Measurements from ENCODE around the gene CTXN3. TPM values are rescaled to one million over a fixed set of nuclear protein-coding genes. Genes with fewer than 3 reads are reported as not detected.

Gene CTXN3
- total RNA-seq, 2 donors from 2014 or later: not detected

GRCh38 chr5:127685662-127686061 lies 36.8 kb downstream of the CTXN3 start:
- H3K4me1 ChIP-seq (ENCODE audit: control insufficient read depth in 1 of 2, low read depth in 2 of 2): no peaks in the 10 kb centered on the region
- H3K9me3 ChIP-seq: no peaks in the 10 kb centered on the region
- H3K4me3 ChIP-seq: no peak overlapping the region
- H3K27ac ChIP-seq: no peak overlapping the region
- DNase-seq (ENCODE audit: low spot score) (no peak), ATAC-seq (ENCODE audit: insufficient number of reproducible peaks, low FRiP score, low read depth) (no peak)
- H3K36me3 ChIP-seq: no peaks in the 10 kb centered on the region
- H3K27me3 ChIP-seq (replicated peaks; ENCODE audit: insufficient read depth): no peaks in the 10 kb centered on the region
- no peak for TF ChIP-seq CTCF (IDR thresholded peaks at IDR 0.05)

- Histone ChIP-seq H3K4me1 (ENCODE audit: control insufficient read depth in 1 of 2, low read depth in 2 of 2) (no peaks in the 10 kb centered on the region), H3K4me3 (no peak overlapping the region), H3K9me3 (no peaks in the 10 kb centered on the region), H3K36me3 (no peaks in the 10 kb centered on the region), H3K27ac (no peak overlapping the region), H3K27me3 (replicated peaks; ENCODE audit: insufficient read depth) (no peaks in the 10 kb centered on the region)
- DNase-seq (ENCODE audit: low spot score) (no peak), ATAC-seq (ENCODE audit: insufficient number of reproducible peaks, low FRiP score, low read depth) (no peak)
- TF ChIP-seq CTCF (IDR thresholded peaks at IDR 0.05): no peak
These were observed 37.5 kb downstream of the CTXN3 start for GRCh38 chr5:127686424-127686823.

- Histone ChIP-seq H3K9me3 (no peaks in the 10 kb centered on the region), H3K4me1 (ENCODE audit: control insufficient read depth in 1 of 2, low read depth in 2 of 2) (no peaks in the 10 kb centered on the region), H3K27ac (no peak overlapping the region), H3K36me3 (no peaks in the 10 kb centered on the region), H3K27me3 (replicated peaks; ENCODE audit: insufficient read depth) (no peaks in the 10 kb centered on the region), H3K4me3 (no peak overlapping the region)
- TF ChIP-seq CTCF (IDR thresholded peaks at IDR 0.05): no peak
- DNase-seq (ENCODE audit: low spot score): no peak
- ATAC-seq (ENCODE audit: insufficient number of reproducible peaks, low FRiP score, low read depth): no peak
These were observed 45.8 kb downstream of the CTXN3 start for GRCh38 chr5:127694518-127695171.

- H3K27me3 ChIP-seq (replicated peaks; ENCODE audit: insufficient read depth): no peaks in the 10 kb centered on the region
- H3K4me1 ChIP-seq (ENCODE audit: control insufficient read depth in 1 of 2, low read depth in 2 of 2): no peaks in the 10 kb centered on the region
- no peak overlapping the region for H3K27ac ChIP-seq
- ATAC-seq (ENCODE audit: insufficient number of reproducible peaks, low FRiP score, low read depth) (no peak), DNase-seq (ENCODE audit: low spot score) (no peak)
- H3K9me3 ChIP-seq: no peaks in the 10 kb centered on the region
- no peaks in the 10 kb centered on the region for H3K36me3 ChIP-seq
- no peak for TF ChIP-seq CTCF (IDR thresholded peaks at IDR 0.05)
- H3K4me3 ChIP-seq: no peak overlapping the region
These were observed 46.5 kb downstream of the CTXN3 start for GRCh38 chr5:127695346-127695745.

- Histone ChIP-seq H3K4me1 (ENCODE audit: control insufficient read depth in 1 of 2, low read depth in 2 of 2) (no peaks in the 10 kb centered on the region), H3K27me3 (replicated peaks; ENCODE audit: insufficient read depth) (no peaks in the 10 kb centered on the region), H3K9me3 (no peaks in the 10 kb centered on the region), H3K4me3 (no peak overlapping the region), H3K36me3 (no peaks in the 10 kb centered on the region), H3K27ac (no peak overlapping the region)
- ATAC-seq (ENCODE audit: insufficient number of reproducible peaks, low FRiP score, low read depth) (no peak), DNase-seq (ENCODE audit: low spot score) (no peak)
- no peak for TF ChIP-seq CTCF (IDR thresholded peaks at IDR 0.05)
These were observed 47.8 kb downstream of the CTXN3 start for GRCh38 chr5:127696683-127697082.

Measured in thoracic aorta (tissue), 2 donors.